HepG2 (cell line): Measurements from ENCODE around the gene TCEAL8. TPM values are rescaled to one million over a fixed set of nuclear protein-coding genes. Genes with fewer than 3 reads are reported as not detected.

Source experiments
- ATAC-seq: fragments of 200-7000 bp; cut with Tn5 transposase; 3 replicates; pipeline ENCODE4 v1.9.1; 2020; ENCODE audit warnings: mild to moderate bottlenecking, moderate library complexity
- BruUV-seq: library from RNA; stranded (reverse); fragments of 400-500 nt; replicated peaks from 2 replicates; lab custom pipeline; 2021; lab: Mats Ljungman, UMichigan
- CTCF ChIA-PET: fragments of 300-600 bp; formaldehyde crosslinking; extraction: SDS; loops from one replicate; lab custom pipeline; 2021; ENCODE audit warnings: low total read pairs, inconsistent platforms, low intra/inter-chr PET ratio; lab: Yijun Ruan, JAX
- POLR2A ChIA-PET: fragments of 350-600 bp; sonication (Branson Sonifier 250); formaldehyde crosslinking; loops from one replicate; lab custom pipeline; 2020; ENCODE audit warnings: antibody characterized with exemption, inconsistent platforms; lab: Yijun Ruan, JAX
- DNase-seq: peaks from one replicate; pipeline ENCODE4 v3.0.0-alpha.2; 2015; ENCODE audit warnings: low spot score
- FAIRE-seq: peaks from 3 replicates; lab custom pipeline; 2011; peaks lifted over from hg19 to GRCh38; lab: Jason Lieb, UNC
- H2AFZ ChIP-seq: one replicate; pipeline ENCODE4 v1.6.1; 2011; ENCODE audit warnings: low read length, inconsistent platforms
- H3K27ac ChIP-seq: fragments of 300-600 bp; 3 replicates; pipeline ENCODE4 v1.8.0; 2011; ENCODE audit warnings: mixed run types, mild to moderate bottlenecking, mixed read lengths, low read length, inconsistent platforms; ENCODE audit not compliant: insufficient read depth; ENCODE audit errors: extremely low read length
- H3K27me3 ChIP-seq, 2 experiments: fragments of 200-600 bp in 1 of 2; 2 replicates in 1 of 2; 3 replicates in 1 of 2; pipeline versions ENCODE4 v1.6.0 to v1.8.0; 2011; ENCODE audit warnings: low read length in 2 of 2, mild to moderate bottlenecking in 2 of 2, moderate library complexity in 2 of 2, inconsistent platforms in 1 of 2; ENCODE audit not compliant: insufficient read depth in 2 of 2, control insufficient read depth in 1 of 2
- H3K36me3 ChIP-seq, 2 experiments: fragments of 200-600 bp in 1 of 2; replicated peaks in 1 of 2; 2 replicates in 1 of 2; 3 replicates in 1 of 2; pipeline versions ENCODE4 v1.5.1 to v1.8.0; 2011; ENCODE audit warnings: low read length in 2 of 2, inconsistent platforms in 1 of 2; ENCODE audit not compliant: insufficient read depth in 2 of 2, control insufficient read depth in 1 of 2
- H3K4me1 ChIP-seq: 2 replicates; pipeline ENCODE4 v1.5.1; 2012; ENCODE audit warnings: low read length, inconsistent platforms; ENCODE audit not compliant: insufficient read depth
- H3K4me2 ChIP-seq: 2 replicates; pipeline ENCODE4 v1.6.0; 2011; ENCODE audit warnings: low read depth, low read length, inconsistent platforms
- H3K4me3 ChIP-seq, 3 experiments: fragments of 200-600 bp in 1 of 3; sonication (generic), shearing (Covaris generic) in 1 of 3; replicated peaks in 1 of 3; 2 replicates each; pipeline ENCODE4 v1.5.1; 2011 to 2016; ENCODE audit warnings: low read length in 3 of 3, inconsistent platforms in 2 of 3, low read depth in 2 of 3, mild to moderate bottlenecking in 2 of 3, control low read depth in 1 of 3, mixed read lengths in 1 of 3; ENCODE audit not compliant: insufficient read depth in 1 of 3
- H3K79me2 ChIP-seq: one replicate; pipeline ENCODE4 v1.6.1; 2011; ENCODE audit warnings: low read length, inconsistent platforms; ENCODE audit not compliant: insufficient read depth
- H3K9ac ChIP-seq: 2 replicates; pipeline ENCODE4 v1.6.0; 2011; ENCODE audit warnings: mild to moderate bottlenecking, low read depth, low read length, inconsistent platforms; ENCODE audit not compliant: insufficient read depth
- H3K9me3 ChIP-seq: 2 replicates; pipeline ENCODE4 v1.5.1; 2012; ENCODE audit warnings: mild to moderate bottlenecking, low read length
- H4K20me1 ChIP-seq: 2 replicates; pipeline ENCODE4 v1.6.0; 2011; ENCODE audit warnings: inconsistent platforms, mild to moderate bottlenecking, low read length, moderate library complexity; ENCODE audit not compliant: insufficient read depth
- BCL6 ChIP-seq: IDR thresholded peaks from 2 replicates; pipeline ENCODE4 v1.6.1; 2016; ENCODE audit warnings: missing genetic modification reagents, missing compliant biosample characterization
- ELF4 ChIP-seq: sonication (generic); formaldehyde crosslinking; IDR thresholded peaks from 2 replicates; pipeline ENCODE4 v1.5.0; 2020; ENCODE audit warnings: missing genetic modification reagents, mild to moderate bottlenecking, moderate library complexity, borderline replicate concordance
- ESRRA ChIP-seq: sonication (generic); formaldehyde crosslinking; IDR thresholded peaks from 2 replicates; pipeline ENCODE4 v1.5.1; 2020; ENCODE audit warnings: mild to moderate bottlenecking, low read depth, missing genetic modification reagents
- HMG20B ChIP-seq: conservative IDR thresholded peaks from 2 replicates; pipeline ENCODE4 v1.6.1; 2016; ENCODE audit warnings: missing genetic modification reagents, missing compliant biosample characterization
- IRF2 ChIP-seq: IDR thresholded peaks from 2 replicates; pipeline ENCODE4 v1.6.1; 2018; ENCODE audit warnings: missing genetic modification reagents, missing compliant biosample characterization
- KDM5B ChIP-seq: sonication (generic); formaldehyde crosslinking; IDR thresholded peaks from 2 replicates; pipeline ENCODE4 v1.4.0; 2020; ENCODE audit warnings: missing genetic modification reagents, mild to moderate bottlenecking, borderline replicate concordance
- MLLT10 ChIP-seq: sonication (generic); formaldehyde crosslinking; IDR thresholded peaks from 2 replicates; pipeline ENCODE4 v1.4.0; 2020; ENCODE audit warnings: missing genetic modification reagents
- MXD4 ChIP-seq: IDR thresholded peaks from 2 replicates; pipeline ENCODE4 v1.6.1; 2016; ENCODE audit warnings: mild to moderate bottlenecking, missing biosample characterization, missing genetic modification reagents
- NAIF1 ChIP-seq: sonication (generic); formaldehyde crosslinking; IDR thresholded peaks from 2 replicates; pipeline ENCODE4 v1.5.0; 2020; ENCODE audit warnings: mild to moderate bottlenecking, missing genetic modification reagents, borderline replicate concordance
- PCBP2 ChIP-seq: fragments of 200-400 bp; formaldehyde crosslinking; optimal IDR thresholded peaks from 2 replicates; pipeline ENCODE3; 2018; ENCODE audit warnings: low read length, low read depth; ENCODE audit not compliant: poor library complexity, severe bottlenecking
- RFXAP ChIP-seq: sonication (generic); formaldehyde crosslinking; IDR thresholded peaks from 2 replicates; pipeline ENCODE4 v1.4.0; 2020; ENCODE audit warnings: missing genetic modification reagents, borderline replicate concordance
- U2AF1 ChIP-seq: fragments of 200-400 bp; formaldehyde crosslinking; optimal IDR thresholded peaks from 2 replicates; pipeline ENCODE3; 2017; ENCODE audit warnings: mild to moderate bottlenecking, low read depth, low read length
- ZC3H13 ChIP-seq: sonication (generic); formaldehyde crosslinking; IDR thresholded peaks from 2 replicates; pipeline ENCODE4 v1.8.1; 2023; ENCODE audit warnings: mild to moderate bottlenecking, missing genetic modification reagents, moderate library complexity
- ZNF512B ChIP-seq: sonication (generic); formaldehyde crosslinking; IDR thresholded peaks from 2 replicates; pipeline ENCODE4 v1.5.1; 2020; ENCODE audit warnings: missing genetic modification reagents, mild to moderate bottlenecking, borderline replicate concordance
- ZNF709 ChIP-seq: sonication (generic); formaldehyde crosslinking; IDR thresholded peaks from 2 replicates; pipeline ENCODE4 v1.5.0; 2020; ENCODE audit warnings: mild to moderate bottlenecking, missing genetic modification reagents
- ZNF790 ChIP-seq: sonication (generic); formaldehyde crosslinking; IDR thresholded peaks from 2 replicates; pipeline ENCODE4 v1.8.0; 2022; ENCODE audit warnings: missing genetic modification reagents, mild to moderate bottlenecking, borderline replicate concordance
- in situ Hi-C: cut with HindIII; loops from 2 replicates; pipeline ENCODE4 v1.10.0; 2017; ENCODE audit warnings: low pct_unique_long_range_greater_than_20kb; ENCODE audit not compliant: extremely low pct_ligation_motif_present
- intact Hi-C: fragments of 100-400 bp; cut with micrococcal nuclease; formaldehyde crosslinking; loops from one replicate; pipeline ENCODE4 v1.10.0; 2022; ENCODE audit not compliant: unreplicated experiment
- polyA plus RNA-seq, 8 experiments: library from polyadenylated mRNA; depleted of rRNA in 3 of 8; stranded (reverse) in 7 of 8; unstranded in 1 of 8; fragments of >200 nt; fragmentation: Illumina TruSeq in 4 of 8; extraction: Trizol in 4 of 8; gene quantifications; 2 replicates each; pipeline versions ENCODE4 v1.2.1 to v1.2.3, GENCODE V29; 2011 to 2016; ENCODE audit warnings: low read depth in 4 of 8, missing spikeins in 1 of 8, mixed read lengths in 1 of 8; ENCODE audit not compliant: insufficient read depth in 1 of 8
- total RNA-seq, 5 experiments: library from RNA; depleted of rRNA; stranded (reverse); fragments of >200 nt; fragmentation: Illumina TruSeq; extraction: Trizol; gene quantifications; 2 replicates each; pipeline ENCODE4 v1.2.3, GENCODE V29; 2016; ENCODE audit warnings: low read depth in 1 of 5
- TF ChIP-seq, protein P1 (sequence below): fragments of 450-650 bp; IDR thresholded peaks from 2 replicates; pipeline ENCODE4 v1.6.1; 2017; ENCODE audit warnings: mild to moderate bottlenecking
- TF ChIP-seq, protein P2 (sequence below): sonication (generic); formaldehyde crosslinking; IDR thresholded peaks from 2 replicates; pipeline ENCODE4 v1.8.0; 2022; ENCODE audit warnings: mild to moderate bottlenecking, missing genetic modification reagents, moderate library complexity

TCEAL8 gene
- total and polyA plus RNA-seq, 2 of the 13 experiments (the other 11 are each of a cell fraction or from before 2014, with no cell fraction given): 20.0 to 40.8 TPM

DNA sequence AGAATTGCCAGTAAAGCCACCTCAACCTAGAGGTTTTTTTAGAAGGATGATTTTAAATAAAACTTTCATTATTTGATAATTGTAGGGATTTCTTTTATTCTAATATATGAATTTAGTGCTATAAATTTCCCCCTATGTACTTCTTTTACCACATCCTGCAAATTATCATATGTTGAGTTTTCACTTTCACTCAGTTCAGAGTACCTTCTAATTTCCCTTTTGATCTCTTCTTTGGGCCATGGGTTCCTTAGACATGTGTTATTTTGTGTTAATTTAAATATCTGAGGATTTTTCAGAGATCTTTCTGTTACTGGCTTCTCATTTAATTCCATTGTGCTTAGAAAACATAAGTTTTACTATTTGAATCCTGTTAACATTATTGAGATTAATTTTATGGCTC is 49.8 kb upstream of the TCEAL8 start:
- CTCF ChIA-PET: no interaction called here
- Histone ChIP-seq H3K36me3 (no peaks in the 10 kb centered on the region), H3K27me3 (no peaks in the 10 kb centered on the region)
- DNase-seq: no peak
- no peak for TF ChIP-seq BCL6 (CRISPR knock-in tag)
- no peak for TF ChIP-seq IRF2
- no peak for TF ChIP-seq KDM5B
- no peak for TF ChIP-seq HMG20B (CRISPR knock-in tag)
- no peak for TF ChIP-seq ESRRA (CRISPR knock-in tag)
- no peak for TF ChIP-seq PCBP2
- TF ChIP-seq ZNF709 (CRISPR knock-in tag): no peak
- no peak for TF ChIP-seq U2AF1
- no peak for TF ChIP-seq NAIF1 (CRISPR knock-in tag)
- TF ChIP-seq ZC3H13 (CRISPR knock-in tag): no peak
- TF ChIP-seq, protein P1, sequence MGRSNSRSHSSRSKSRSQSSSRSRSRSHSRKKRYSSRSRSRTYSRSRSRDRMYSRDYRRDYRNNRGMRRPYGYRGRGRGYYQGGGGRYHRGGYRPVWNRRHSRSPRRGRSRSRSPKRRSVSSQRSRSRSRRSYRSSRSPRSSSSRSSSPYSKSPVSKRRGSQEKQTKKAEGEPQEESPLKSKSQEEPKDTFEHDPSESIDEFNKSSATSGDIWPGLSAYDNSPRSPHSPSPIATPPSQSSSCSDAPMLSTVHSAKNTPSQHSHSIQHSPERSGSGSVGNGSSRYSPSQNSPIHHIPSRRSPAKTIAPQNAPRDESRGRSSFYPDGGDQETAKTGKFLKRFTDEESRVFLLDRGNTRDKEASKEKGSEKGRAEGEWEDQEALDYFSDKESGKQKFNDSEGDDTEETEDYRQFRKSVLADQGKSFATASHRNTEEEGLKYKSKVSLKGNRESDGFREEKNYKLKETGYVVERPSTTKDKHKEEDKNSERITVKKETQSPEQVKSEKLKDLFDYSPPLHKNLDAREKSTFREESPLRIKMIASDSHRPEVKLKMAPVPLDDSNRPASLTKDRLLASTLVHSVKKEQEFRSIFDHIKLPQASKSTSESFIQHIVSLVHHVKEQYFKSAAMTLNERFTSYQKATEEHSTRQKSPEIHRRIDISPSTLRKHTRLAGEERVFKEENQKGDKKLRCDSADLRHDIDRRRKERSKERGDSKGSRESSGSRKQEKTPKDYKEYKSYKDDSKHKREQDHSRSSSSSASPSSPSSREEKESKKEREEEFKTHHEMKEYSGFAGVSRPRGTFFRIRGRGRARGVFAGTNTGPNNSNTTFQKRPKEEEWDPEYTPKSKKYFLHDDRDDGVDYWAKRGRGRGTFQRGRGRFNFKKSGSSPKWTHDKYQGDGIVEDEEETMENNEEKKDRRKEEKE: no peak
- no peak for TF ChIP-seq MLLT10 (CRISPR knock-in tag)
- no peak for TF ChIP-seq ZNF790 (CRISPR knock-in tag)
- TF ChIP-seq ELF4 (CRISPR knock-in tag): no peak
- TF ChIP-seq MXD4 (CRISPR knock-in tag): no peak
- TF ChIP-seq ZNF512B: no peak
- TF ChIP-seq, protein P2, sequence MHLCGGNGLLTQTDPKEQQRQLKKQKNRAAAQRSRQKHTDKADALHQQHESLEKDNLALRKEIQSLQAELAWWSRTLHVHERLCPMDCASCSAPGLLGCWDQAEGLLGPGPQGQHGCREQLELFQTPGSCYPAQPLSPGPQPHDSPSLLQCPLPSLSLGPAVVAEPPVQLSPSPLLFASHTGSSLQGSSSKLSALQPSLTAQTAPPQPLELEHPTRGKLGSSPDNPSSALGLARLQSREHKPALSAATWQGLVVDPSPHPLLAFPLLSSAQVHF (CRISPR knock-in tag): no peak
- no peak for TF ChIP-seq RFXAP (CRISPR knock-in tag)
- TF ChIP-seq, all 625 proteins: peak for 0
- FAIRE-seq (no peak), ATAC-seq (no peak)
- H3K4me2 ChIP-seq: no peak overlapping the region
- no peak overlapping the region for H3K27ac ChIP-seq
- in situ Hi-C loops: no loop called here
- no peak overlapping the region for H3K9ac ChIP-seq
- H3K4me3 ChIP-seq: no peak overlapping the region
- no peaks in the 10 kb centered on the region for H3K4me1 ChIP-seq
- H3K9me3 ChIP-seq: no peaks in the 10 kb centered on the region
- no peaks in the 10 kb centered on the region for H3K79me2 ChIP-seq
- no TSS peak for BruUV-seq
- H4K20me1 ChIP-seq: no peaks in the 10 kb centered on the region
- H2AFZ ChIP-seq: no peak overlapping the region
- POLR2A ChIA-PET: no interaction called here
- intact Hi-C loops: no loop called here
